Natural killer cell (primary cell): Measurements from ENCODE around the gene CCDC50. TPM values are rescaled to one million over a fixed set of nuclear protein-coding genes. Genes with fewer than 3 reads are reported as not detected.

Source experiments
- ATAC-seq, 3 donors: fragments of 150-1000 bp in 2 of 3; fragments of 200-7000 bp in 1 of 3; cut with Tn5 transposase; 1 replicate in 1 of 3; 2 replicates in 2 of 3; pipeline ENCODE4 v1.10.0; 2021; ENCODE audit warnings: mild to moderate bottlenecking in 2 of 3, moderate library complexity in 2 of 3
- DNase-seq, 2 donors: peaks; one replicate each; pipeline versions ENCODE4 v3.0.0 to v3.0.0-alpha.2; 2013 to 2021; ENCODE audit warnings: mixed read lengths in 1 of 2
- H3K27ac ChIP-seq: one replicate; pipeline ENCODE4 v1.5.1; 2013; ENCODE audit warnings: mild to moderate bottlenecking, low read length
- H3K27me3 ChIP-seq: one replicate; pipeline ENCODE4 v1.6.1; 2013; ENCODE audit warnings: low read length; ENCODE audit not compliant: control insufficient read depth, insufficient read depth
- H3K36me3 ChIP-seq: one replicate; pipeline ENCODE4 v1.6.1; 2013; ENCODE audit warnings: low read length; ENCODE audit not compliant: control insufficient read depth, insufficient read depth
- H3K4me1 ChIP-seq: one replicate; pipeline ENCODE4 v1.6.1; 2013; ENCODE audit warnings: low read length; ENCODE audit not compliant: control insufficient read depth, insufficient read depth
- H3K4me3 ChIP-seq: one replicate; pipeline ENCODE4 v1.5.1; 2013; ENCODE audit warnings: low read length
- H3K9me3 ChIP-seq: one replicate; pipeline ENCODE4 v1.6.1; 2013; ENCODE audit warnings: low read length; ENCODE audit not compliant: control insufficient read depth, insufficient read depth
- H3K27ac Mint-ChIP-seq, 2 donors: one replicate each; pipeline ENCODE4 v1.8.0; 2022; ENCODE audit warnings: mild to moderate bottlenecking in 2 of 2, mixed read lengths in 2 of 2, moderate library complexity in 1 of 2
- H3K27me3 Mint-ChIP-seq, 2 donors: one replicate each; pipeline ENCODE4 v1.8.0; 2022; ENCODE audit warnings: low read depth in 2 of 2, mixed read lengths in 2 of 2
- H3K36me3 Mint-ChIP-seq: one replicate; pipeline ENCODE4 v1.8.0; 2022; ENCODE audit warnings: mixed read lengths
- H3K4me1 Mint-ChIP-seq, 2 donors: one replicate each; pipeline ENCODE4 v1.8.0; 2022; ENCODE audit warnings: mixed read lengths in 2 of 2
- H3K4me3 Mint-ChIP-seq: one replicate; pipeline ENCODE4 v1.8.0; 2022; ENCODE audit warnings: mild to moderate bottlenecking, moderate library complexity, mixed read lengths
- H3K9me3 Mint-ChIP-seq, 2 donors: one replicate each; pipeline ENCODE4 v1.8.0; 2022; ENCODE audit warnings: mixed read lengths in 2 of 2
- CTCF ChIP-seq: fragments of 200-600 bp; IDR thresholded peaks from one replicate; pipeline ENCODE4 v1.8.0; 2022; ENCODE audit warnings: antibody characterized with exemption
- WGBS: methylation state at CpG from one replicate; pipeline ENCODE4 v1.1.7; 2013; ENCODE audit warnings: missing lambda C conversion rate; ENCODE audit not compliant: insufficient coverage; 5-methylcytosine and 5-hydroxymethylcytosine counted together
- intact Hi-C: fragments of 100-400 bp; cut with micrococcal nuclease; formaldehyde crosslinking; loops from one replicate; pipeline ENCODE4 v1.14.2; 2022
- total RNA-seq, 4 donors: library from RNA; stranded (reverse); fragments of 120-200 nt in 1 of 4; gene quantifications; one replicate each; pipeline versions ENCODE4 v1.2.3 to v1.2.4, GENCODE V29; 2013 to 2022

Gene CCDC50
- total RNA-seq, 3 donors from 2014 or later (not counting 1 experiment from before 2014, with no cell fraction given), result 19.9 to 27.3 (median 22.6) TPM

DNA sequence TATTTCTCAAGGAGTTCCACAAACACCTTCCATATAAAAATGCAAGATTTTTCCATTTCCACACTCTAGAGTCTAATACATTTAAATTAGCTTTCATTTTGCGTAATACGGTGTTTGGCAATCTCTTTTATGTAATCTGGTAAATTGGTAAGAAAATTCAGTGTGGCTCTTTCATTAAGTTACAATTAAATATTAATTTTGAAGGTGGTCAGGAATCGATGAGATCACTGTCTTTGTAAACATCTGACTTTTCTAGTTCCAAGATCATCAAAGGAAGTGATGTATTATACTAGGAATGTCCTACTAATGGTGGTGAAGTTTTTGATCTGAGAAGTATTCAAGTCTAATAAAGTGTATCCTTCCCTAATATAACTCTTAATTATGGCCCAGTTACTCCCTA is 2.2 kb downstream of the CCDC50 start:
- intact Hi-C loops, result no loop called here
- ATAC-seq (no peak), DNase-seq (no peak)
- Mint-ChIP-seq H3K36me3 (no peaks in the 10 kb centered on the region), H3K27ac (peak overlapping the region; percentile 54 to 90), H3K9me3 (no peaks in the 10 kb centered on the region), H3K4me1 (peaks cover 38 to 39% of the 10 kb centered on the region in 2 donors), H3K4me3 (peak overlapping the region; percentile 83), H3K27me3 (no peaks in the 10 kb centered on the region)
- H3K9me3 ChIP-seq, result no peaks in the 10 kb centered on the region
- peaks cover 22% of the 10 kb centered on the region for H3K4me1 ChIP-seq
- TF ChIP-seq CTCF, result no peak
- H3K4me3 ChIP-seq, result peak overlapping the region; percentile 84
- WGBS, result no CpG with 5 or more reads among the region's 3 CpGs
- no peak overlapping the region for H3K27ac ChIP-seq
- no peaks in the 10 kb centered on the region for H3K27me3 ChIP-seq
- no peaks in the 10 kb centered on the region for H3K36me3 ChIP-seq

- Histone ChIP-seq H3K36me3 (no peaks in the 10 kb centered on the region), H3K4me1 (peaks cover 18% of the 10 kb centered on the region), H3K4me3 (no peak overlapping the region), H3K27me3 (no peaks in the 10 kb centered on the region), H3K9me3 (no peaks in the 10 kb centered on the region), H3K27ac (no peak overlapping the region)
- intact Hi-C loops, result no loop called here
- ATAC-seq (no peak), DNase-seq (no peak)
- Mint-ChIP-seq H3K4me1 (peaks cover 34 to 35% of the 10 kb centered on the region in 2 donors), H3K27ac (no peak overlapping the region), H3K27me3 (no peaks in the 10 kb centered on the region), H3K4me3 (no peak overlapping the region), H3K9me3 (no peaks in the 10 kb centered on the region), H3K36me3 (no peaks in the 10 kb centered on the region)
- WGBS, result 91% methylated on average over 1 of the region's 3 CpGs
- TF ChIP-seq CTCF, result no peak
Measured at GRCh38 chr3:191333298-191333880, 4.2 kb downstream of the CCDC50 start.

GRCh38 chr3:191334346-191334893 is 5.2 kb downstream of the CCDC50 start:
- Histone ChIP-seq H3K4me3 (no peak overlapping the region), H3K27me3 (no peaks in the 10 kb centered on the region), H3K4me1 (peaks cover 13% of the 10 kb centered on the region), H3K9me3 (no peaks in the 10 kb centered on the region), H3K27ac (no peak overlapping the region), H3K36me3 (no peaks in the 10 kb centered on the region)
- no peak for ATAC-seq
- H3K27me3 Mint-ChIP-seq, result no peaks in the 10 kb centered on the region
- 87% methylated on average over 3 of the region's 4 CpGs for WGBS
- H3K36me3 Mint-ChIP-seq, result no peaks in the 10 kb centered on the region
- peaks cover 27 to 29% of the 10 kb centered on the region in 2 donors for H3K4me1 Mint-ChIP-seq
- TF ChIP-seq CTCF, result no peak
- no peaks in the 10 kb centered on the region for H3K9me3 Mint-ChIP-seq
- intact Hi-C loops, result no loop called here
- no peak for DNase-seq
- no peak overlapping the region for H3K4me3 Mint-ChIP-seq
- H3K27ac Mint-ChIP-seq, result no peak overlapping the region

DNA sequence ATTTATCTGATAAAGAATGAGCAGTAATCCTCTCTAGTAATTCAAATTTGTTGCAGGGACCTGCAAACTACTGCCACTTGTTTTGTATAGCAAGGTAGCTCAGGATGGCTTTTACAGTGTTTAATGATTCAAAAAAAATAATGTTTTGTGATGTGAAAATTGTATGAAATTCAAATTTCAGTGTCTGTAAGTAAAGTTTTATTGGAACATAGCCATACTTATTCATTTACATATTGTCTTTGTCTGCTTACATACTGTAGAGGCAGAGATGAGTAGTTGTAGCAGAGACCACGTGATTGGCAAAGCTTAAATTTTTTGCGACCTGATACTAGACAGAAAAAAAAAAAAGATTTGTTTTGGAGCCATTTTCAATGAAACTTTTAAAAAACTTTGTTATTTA is 7.6 kb downstream of the CCDC50 start:
- intact Hi-C loops, result no loop called here
- no peaks in the 10 kb centered on the region for H3K4me1 ChIP-seq
- 82% methylated on average over 2 of the region's 2 CpGs for WGBS

More for the DNA sequence above, 7.6 kb downstream of the CCDC50 start:
- Histone ChIP-seq H3K27me3 (no peaks in the 10 kb centered on the region), H3K27ac (no peak overlapping the region), H3K36me3 (no peaks in the 10 kb centered on the region), H3K4me3 (no peak overlapping the region), H3K9me3 (no peaks in the 10 kb centered on the region)
- Mint-ChIP-seq H3K27me3 (no peaks in the 10 kb centered on the region), H3K9me3 (no peaks in the 10 kb centered on the region), H3K4me3 (no peak overlapping the region), H3K36me3 (no peaks in the 10 kb centered on the region), H3K27ac (no peak overlapping the region), H3K4me1 (peaks cover 6 to 10% of the 10 kb centered on the region in 2 donors)
- ATAC-seq, result no peak
- no peak for TF ChIP-seq CTCF
- DNase-seq, result no peak
